GM19468 (cell line): Measurements from ENCODE around the gene RIPOR3.
"Not testable (repeated sequence)": the region's sequence is repeated elsewhere in the genome, so short reads cannot be mapped to it uniquely, and the experiment has no call there.

Experiments used
- ATAC-seq: cut with Tn5 transposase; IDR thresholded peaks from one replicate; pipeline ENCODE4 v1.9.1; 2021; ENCODE audit warnings: mild to moderate bottlenecking, moderate library complexity, moderate number of reproducible peaks; ENCODE audit not compliant: unreplicated experiment; ENCODE audit errors: extremely low read depth

Gene RIPOR3

GRCh38 chr20:50682947-50683530, 8.3 kb downstream of the RIPOR3 start:
- no peak for ATAC-seq

- no peak for ATAC-seq
These were observed 9.3 kb downstream of the RIPOR3 start for GRCh38 chr20:50682065-50682464.

- no peak for ATAC-seq
These were observed 9.8 kb downstream of the RIPOR3 start for GRCh38 chr20:50681359-50682064.

- ATAC-seq = no peak
These were observed 11.0 kb downstream of the RIPOR3 start for GRCh38 chr20:50680105-50680960.

- no peak for ATAC-seq
These were observed 11.6 kb downstream of the RIPOR3 start for GRCh38 chr20:50679753-50680104.

- no peak for ATAC-seq
These were observed 13.0 kb downstream of the RIPOR3 start for GRCh38 chr20:50678169-50678898.

GRCh38 chr20:50676858-50677257, 14.5 kb downstream of the RIPOR3 start:
- no peak for ATAC-seq

- ATAC-seq = not testable (repeated sequence)
These were observed 15.0 kb downstream of the RIPOR3 start for GRCh38 chr20:50676377-50676731.

GRCh38 chr20:50675671-50676376, 15.5 kb downstream of the RIPOR3 start:
- no peak for ATAC-seq

GRCh38 chr20:50674138-50674825, 17.1 kb downstream of the RIPOR3 start:
- no peak for ATAC-seq

- no peak for ATAC-seq
These were observed 17.7 kb downstream of the RIPOR3 start for GRCh38 chr20:50673466-50674137.

GRCh38 chr20:50673146-50673465, 18.2 kb downstream of the RIPOR3 start:
- no peak for ATAC-seq

- no peak for ATAC-seq
These were observed 18.8 kb downstream of the RIPOR3 start for GRCh38 chr20:50672400-50673145.

- ATAC-seq = no peak
These were observed 19.7 kb downstream of the RIPOR3 start for GRCh38 chr20:50671626-50672025.

GRCh38 chr20:50671010-50671409, 20.3 kb downstream of the RIPOR3 start:
- not testable (repeated sequence) for ATAC-seq

- no peak for ATAC-seq
These were observed 21.0 kb downstream of the RIPOR3 start for GRCh38 chr20:50670126-50670862.

- no peak for ATAC-seq
These were observed 22.5 kb downstream of the RIPOR3 start for GRCh38 chr20:50668798-50669197.

- ATAC-seq = no peak
These were observed 23.0 kb downstream of the RIPOR3 start for GRCh38 chr20:50668326-50668725.
